ENCODE measurements around the gene IL1F10. TPM values are rescaled to one million over a fixed set of nuclear protein-coding genes. Genes with fewer than 3 reads are reported as not detected.

The IL1F10 gene
- total and polyA plus RNA-seq, 2 donors (not counting 3 experiments of a cell fraction or from before 2014, with no cell fraction given), result not detected

GRCh38 chr2:113102133-113102532 lies 34.4 kb downstream of the IL1F10 start:
- H4K20me1 ChIP-seq (replicated peaks; ENCODE audit: control insufficient read depth, extremely low read depth, insufficient read depth, low read length), result no peaks in the 10 kb centered on the region
- no peaks in the 10 kb centered on the region for H3K27me3 ChIP-seq (ENCODE audit: control insufficient read depth in 2 of 2, insufficient read depth in 2 of 2, low read length in 2 of 2)
- ChIA-PET CTCF (no interaction called here), POLR2A (no interaction called here)
- no peaks in the 10 kb centered on the region for H3K9me3 ChIP-seq (replicated peaks; ENCODE audit: control insufficient read depth, insufficient read depth, low read length)
- DNase-seq (ENCODE audit: low read depth, low spot score) (no peak), FAIRE-seq (no peak)
- no peak for TF ChIP-seq MAX (IDR thresholded peaks at IDR 0.05; ENCODE audit: insufficient read depth, insufficient read length)
- TF ChIP-seq POLR2AphosphoS5 (IDR thresholded peaks at IDR 0.05; ENCODE audit: insufficient read depth, low read depth, low read length), result no peak
- TF ChIP-seq FOS (IDR thresholded peaks at IDR 0.05; ENCODE audit: borderline replicate concordance, insufficient read depth, low read length), result no peak
- TF ChIP-seq MYC (IDR thresholded peaks at IDR 0.05; ENCODE audit: low read depth, low read length), result no peak
- no peak for TF ChIP-seq GATA2 (IDR thresholded peaks at IDR 0.05; ENCODE audit: insufficient read depth, insufficient read length, low read depth, low read length)
- no peak for TF ChIP-seq EZH2 (IDR thresholded peaks at IDR 0.05; ENCODE audit: borderline replicate concordance, low read depth, low read length, severe bottlenecking)
- TF ChIP-seq JUN (IDR thresholded peaks at IDR 0.05; ENCODE audit: borderline replicate concordance, insufficient read depth, insufficient read length, low read depth), result no peak
- TF ChIP-seq CTCF (IDR thresholded peaks at IDR 0.05; ENCODE audit: extremely low read depth in 1 of 2, insufficient read depth in 1 of 2, low read depth in 1 of 2, low read length in 2 of 2), result no peak
- no peak for TF ChIP-seq POLR2A (IDR thresholded peaks at IDR 0.05; ENCODE audit: low read depth, low read length)
- H3K4me1 ChIP-seq (ENCODE audit: control insufficient read depth, extremely low read depth, insufficient read depth, low read length), result no peaks in the 10 kb centered on the region
- intact Hi-C loops (cut with micrococcal nuclease), result no loop called here
- no peak overlapping the region for H3K4me2 ChIP-seq (ENCODE audit: insufficient read depth, low read length)
- H3K36me3 ChIP-seq (ENCODE audit: control insufficient read depth in 2 of 2, extremely low read depth in 1 of 2, insufficient read depth in 2 of 2, low read length in 2 of 2), result no peaks in the 10 kb centered on the region
- H3K27ac ChIP-seq (ENCODE audit: insufficient read depth, low read depth, low read length), result no peak overlapping the region
- no peak overlapping the region for H3K9ac ChIP-seq (replicated peaks; ENCODE audit: extremely low read depth, insufficient read depth, low read length)
- BruUV-seq (replicated peaks), result no TSS peak
- H3K4me3 ChIP-seq (replicated peaks in 1 of 3; ENCODE audit: insufficient read depth in 1 of 3, low read depth in 1 of 3, low read length in 3 of 3), result no peak overlapping the region
- no peaks in the 10 kb centered on the region for H3K9me1 ChIP-seq (replicated peaks; ENCODE audit: control insufficient read depth, extremely low read depth, insufficient read depth, low read length)
- dilution Hi-C loops (cut with MboI; ENCODE audit: extremely low pct_ligation_motif_present, low sequenced_read_pairs), result no loop called here
- no peaks in the 10 kb centered on the region for H3K79me2 ChIP-seq (ENCODE audit: control insufficient read depth, insufficient read depth, low read length)
- no peak overlapping the region for H2AFZ ChIP-seq (ENCODE audit: low read depth, low read length)

All from endothelial cell of umbilical vein (primary cell).